Measurements from ENCODE around the gene BRCA2.

DNA sequence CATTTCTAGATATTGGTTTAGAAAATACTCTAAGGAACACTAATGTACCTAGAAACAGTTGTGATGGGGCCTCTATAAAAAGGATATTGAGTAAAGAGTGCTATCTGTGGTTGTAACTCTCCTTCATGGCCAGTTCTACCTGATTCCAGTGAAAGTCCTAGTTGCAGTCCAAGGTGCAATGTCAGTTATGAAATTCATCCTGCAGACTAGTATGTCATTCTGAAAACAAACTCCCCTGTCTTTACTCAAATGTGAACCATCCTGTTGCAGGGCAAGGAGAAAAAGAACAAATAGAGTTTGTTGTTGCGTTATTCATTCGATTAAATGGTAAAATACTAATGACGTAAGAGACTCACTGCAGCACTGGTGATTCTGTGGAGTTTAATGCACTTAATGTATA, 130.9 kb downstream of the BRCA2 start:
- no peak for TF ChIP-seq POLR2A (IDR thresholded peaks at IDR 0.05)
- TF ChIP-seq, protein P1, sequence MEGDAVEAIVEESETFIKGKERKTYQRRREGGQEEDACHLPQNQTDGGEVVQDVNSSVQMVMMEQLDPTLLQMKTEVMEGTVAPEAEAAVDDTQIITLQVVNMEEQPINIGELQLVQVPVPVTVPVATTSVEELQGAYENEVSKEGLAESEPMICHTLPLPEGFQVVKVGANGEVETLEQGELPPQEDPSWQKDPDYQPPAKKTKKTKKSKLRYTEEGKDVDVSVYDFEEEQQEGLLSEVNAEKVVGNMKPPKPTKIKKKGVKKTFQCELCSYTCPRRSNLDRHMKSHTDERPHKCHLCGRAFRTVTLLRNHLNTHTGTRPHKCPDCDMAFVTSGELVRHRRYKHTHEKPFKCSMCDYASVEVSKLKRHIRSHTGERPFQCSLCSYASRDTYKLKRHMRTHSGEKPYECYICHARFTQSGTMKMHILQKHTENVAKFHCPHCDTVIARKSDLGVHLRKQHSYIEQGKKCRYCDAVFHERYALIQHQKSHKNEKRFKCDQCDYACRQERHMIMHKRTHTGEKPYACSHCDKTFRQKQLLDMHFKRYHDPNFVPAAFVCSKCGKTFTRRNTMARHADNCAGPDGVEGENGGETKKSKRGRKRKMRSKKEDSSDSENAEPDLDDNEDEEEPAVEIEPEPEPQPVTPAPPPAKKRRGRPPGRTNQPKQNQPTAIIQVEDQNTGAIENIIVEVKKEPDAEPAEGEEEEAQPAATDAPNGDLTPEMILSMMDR (IDR thresholded peaks at IDR 0.05) = no peak

Measured in right lobe of liver (tissue), 4 donors.